HepG2 (cell line): ENCODE results near the gene TNP2. TPM values are rescaled to one million over a fixed set of nuclear protein-coding genes. Genes with fewer than 3 reads are reported as not detected.

Source experiments
- ATF7 ChIP-seq, 2 experiments: fragments of 450-650 bp in 1 of 2; sonication (generic) in 1 of 2; formaldehyde crosslinking in 1 of 2; IDR thresholded peaks; 2 replicates each; pipeline versions ENCODE4 v1.4.0 to v1.6.1; 2016 to 2020; ENCODE audit warnings: antibody characterized with exemption in 1 of 2, mild to moderate bottlenecking in 1 of 2, missing genetic modification reagents in 1 of 2
- DMTF1 ChIP-seq: sonication (generic); formaldehyde crosslinking; IDR thresholded peaks from 2 replicates; pipeline ENCODE4 v1.4.0; 2020; ENCODE audit warnings: mild to moderate bottlenecking, missing genetic modification reagents
- ESRRA ChIP-seq: sonication (generic); formaldehyde crosslinking; IDR thresholded peaks from 2 replicates; pipeline ENCODE4 v1.5.1; 2020; ENCODE audit warnings: mild to moderate bottlenecking, low read depth, missing genetic modification reagents
- GLMP ChIP-seq: sonication (generic); formaldehyde crosslinking; IDR thresholded peaks from 2 replicates; pipeline ENCODE4 v1.9.0; 2021; ENCODE audit warnings: missing genetic modification reagents, mild to moderate bottlenecking, borderline replicate concordance
- HOXA9 ChIP-seq: sonication (generic); formaldehyde crosslinking; IDR thresholded peaks from 2 replicates; pipeline ENCODE4 v1.8.1; 2022; ENCODE audit warnings: missing genetic modification reagents, mild to moderate bottlenecking, moderate library complexity, borderline replicate concordance
- MTA1 ChIP-seq: sonication (generic); formaldehyde crosslinking; IDR thresholded peaks from 2 replicates; pipeline ENCODE4 v1.4.0; 2020; ENCODE audit warnings: missing genetic modification reagents, mild to moderate bottlenecking, borderline replicate concordance
- POGZ ChIP-seq: sonication (generic); formaldehyde crosslinking; IDR thresholded peaks from 2 replicates; pipeline ENCODE4 v1.4.0; 2020; ENCODE audit warnings: mild to moderate bottlenecking, missing genetic modification reagents
- ZNF124 ChIP-seq: sonication (generic); formaldehyde crosslinking; IDR thresholded peaks from 2 replicates; pipeline ENCODE4 v1.4.0; 2020; ENCODE audit warnings: missing genetic modification reagents
- ZNF670 ChIP-seq: sonication (generic); formaldehyde crosslinking; IDR thresholded peaks from 2 replicates; pipeline ENCODE4 v1.8.0; 2022; ENCODE audit warnings: mild to moderate bottlenecking, missing genetic modification reagents, borderline replicate concordance
- ZNF773 ChIP-seq: sonication (generic); formaldehyde crosslinking; IDR thresholded peaks from 2 replicates; pipeline ENCODE4 v1.4.0; 2020; ENCODE audit warnings: missing genetic modification reagents, borderline replicate concordance
- polyA plus RNA-seq, 8 experiments: library from polyadenylated mRNA; depleted of rRNA in 3 of 8; stranded (reverse) in 7 of 8; unstranded in 1 of 8; fragments of >200 nt; fragmentation: Illumina TruSeq in 4 of 8; extraction: Trizol in 4 of 8; gene quantifications; 2 replicates each; pipeline versions ENCODE4 v1.2.1 to v1.2.3, GENCODE V29; 2011 to 2016; ENCODE audit warnings: low read depth in 4 of 8, missing spikeins in 1 of 8, mixed read lengths in 1 of 8; ENCODE audit not compliant: insufficient read depth in 1 of 8
- total RNA-seq, 5 experiments: library from RNA; depleted of rRNA; stranded (reverse); fragments of >200 nt; fragmentation: Illumina TruSeq; extraction: Trizol; gene quantifications; 2 replicates each; pipeline ENCODE4 v1.2.3, GENCODE V29; 2016; ENCODE audit warnings: low read depth in 1 of 5
- TF ChIP-seq, protein P1 (sequence below), 2 experiments: fragments of 450-650 bp in 1 of 2; sonication (generic) in 1 of 2; formaldehyde crosslinking in 1 of 2; IDR thresholded peaks; 2 replicates each; pipeline versions ENCODE4 v1.6.1 to v1.8.0; 2016 to 2022; ENCODE audit warnings: antibody characterized with exemption in 1 of 2, mild to moderate bottlenecking in 1 of 2, missing genetic modification reagents in 1 of 2

Gene TNP2
- total and polyA plus RNA-seq, 2 of the 13 experiments (the other 11 are each of a cell fraction or from before 2014, with no cell fraction given), result not detected

DNA sequence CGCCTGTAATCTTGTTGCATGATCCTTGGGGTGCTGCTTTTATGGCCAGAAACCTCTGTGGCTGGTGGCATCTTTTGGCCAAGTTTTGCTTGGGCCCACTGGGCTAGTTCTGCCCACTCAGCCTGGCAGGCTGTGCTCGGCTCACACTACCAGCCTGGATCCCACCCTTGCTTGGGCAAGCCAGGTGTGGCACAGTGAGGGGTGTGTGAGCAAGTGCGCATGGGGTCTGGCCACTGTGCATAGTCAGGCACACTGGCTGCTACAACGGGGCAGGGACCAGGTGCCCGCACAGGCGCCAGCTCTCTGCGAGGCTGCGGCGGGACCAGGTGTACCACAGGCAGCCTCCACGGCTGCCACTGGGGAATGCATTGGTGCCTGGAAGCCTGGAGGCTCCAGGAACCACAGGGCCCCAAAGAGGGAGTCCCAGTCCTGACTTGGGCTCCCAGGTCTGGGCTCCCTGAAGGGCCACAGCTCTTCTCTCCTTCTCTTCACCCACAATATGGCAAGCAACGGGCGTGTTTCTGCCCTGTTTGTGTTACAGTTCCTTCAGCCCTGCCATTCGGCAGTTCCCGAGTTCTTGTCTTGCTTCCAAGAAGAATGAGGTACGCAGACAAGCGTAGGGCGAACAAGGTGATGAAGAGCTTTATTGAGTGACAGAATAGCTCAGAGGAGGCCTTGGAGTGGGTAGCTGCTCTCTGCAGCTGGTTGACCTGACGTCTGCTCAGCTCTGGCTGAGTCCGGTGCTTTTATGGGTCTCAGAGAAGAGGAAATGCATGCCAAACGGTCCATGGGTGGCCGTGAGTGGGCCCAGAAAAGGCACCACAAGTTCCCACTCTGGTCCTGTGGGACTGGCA is 38.7 kb upstream of the TNP2 start (continued):
- TF ChIP-seq ATF7 (IDR thresholded peaks at IDR 0.05) (no peak), ATF7 (CRISPR knock-in tag; IDR thresholded peaks at IDR 0.05) (peak; percentile 75; the same call in 1 of the 2 replicates), MTA1 (CRISPR knock-in tag) (peak; percentile 93; the same call in 1 of the 2 replicates), HOXA9 (CRISPR knock-in tag) (no peak), GLMP (CRISPR knock-in tag) (no peak), ZNF670 (CRISPR knock-in tag) (no peak), ZNF124 (CRISPR knock-in tag) (no peak; the same call in 1 of the 2 replicates), DMTF1 (peak; percentile 89; the same call in 1 of the 2 replicates), ZNF773 (CRISPR knock-in tag) (no peak), ESRRA (CRISPR knock-in tag) (no peak; the same call in 1 of the 2 replicates), POGZ (CRISPR knock-in tag) (no peak)
- TF ChIP-seq, protein P1, sequence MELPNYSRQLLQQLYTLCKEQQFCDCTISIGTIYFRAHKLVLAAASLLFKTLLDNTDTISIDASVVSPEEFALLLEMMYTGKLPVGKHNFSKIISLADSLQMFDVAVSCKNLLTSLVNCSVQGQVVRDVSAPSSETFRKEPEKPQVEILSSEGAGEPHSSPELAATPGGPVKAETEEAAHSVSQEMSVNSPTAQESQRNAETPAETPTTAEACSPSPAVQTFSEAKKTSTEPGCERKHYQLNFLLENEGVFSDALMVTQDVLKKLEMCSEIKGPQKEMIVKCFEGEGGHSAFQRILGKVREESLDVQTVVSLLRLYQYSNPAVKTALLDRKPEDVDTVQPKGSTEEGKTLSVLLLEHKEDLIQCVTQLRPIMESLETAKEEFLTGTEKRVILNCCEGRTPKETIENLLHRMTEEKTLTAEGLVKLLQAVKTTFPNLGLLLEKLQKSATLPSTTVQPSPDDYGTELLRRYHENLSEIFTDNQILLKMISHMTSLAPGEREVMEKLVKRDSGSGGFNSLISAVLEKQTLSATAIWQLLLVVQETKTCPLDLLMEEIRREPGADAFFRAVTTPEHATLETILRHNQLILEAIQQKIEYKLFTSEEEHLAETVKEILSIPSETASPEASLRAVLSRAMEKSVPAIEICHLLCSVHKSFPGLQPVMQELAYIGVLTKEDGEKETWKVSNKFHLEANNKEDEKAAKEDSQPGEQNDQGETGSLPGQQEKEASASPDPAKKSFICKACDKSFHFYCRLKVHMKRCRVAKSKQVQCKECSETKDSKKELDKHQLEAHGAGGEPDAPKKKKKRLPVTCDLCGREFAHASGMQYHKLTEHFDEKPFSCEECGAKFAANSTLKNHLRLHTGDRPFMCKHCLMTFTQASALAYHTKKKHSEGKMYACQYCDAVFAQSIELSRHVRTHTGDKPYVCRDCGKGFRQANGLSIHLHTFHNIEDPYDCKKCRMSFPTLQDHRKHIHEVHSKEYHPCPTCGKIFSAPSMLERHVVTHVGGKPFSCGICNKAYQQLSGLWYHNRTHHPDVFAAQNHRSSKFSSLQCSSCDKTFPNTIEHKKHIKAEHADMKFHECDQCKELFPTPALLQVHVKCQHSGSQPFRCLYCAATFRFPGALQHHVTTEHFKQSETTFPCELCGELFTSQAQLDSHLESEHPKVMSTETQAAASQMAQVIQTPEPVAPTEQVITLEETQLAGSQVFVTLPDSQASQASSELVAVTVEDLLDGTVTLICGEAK (IDR thresholded peaks at IDR 0.05), result no peak
- TF ChIP-seq, protein P1 (CRISPR knock-in tag; IDR thresholded peaks at IDR 0.05), result 0 out of 2 replicates have a peak, but pooled peaks have one; percentile 66
